Neural progenitor cell (in vitro differentiated cells): ENCODE data around the gene CAPRIN2. TPM values are rescaled to one million over a fixed set of nuclear protein-coding genes. Genes with fewer than 3 reads are reported as not detected.

Experiments
- DNase-seq: peaks from one replicate; pipeline ENCODE4 v3.0.0-alpha.2; 2016; ENCODE audit warnings: low spot score
- H2AFZ ChIP-seq: fragments of 200-600 bp; sonication (generic); replicated peaks from 2 replicates; pipeline ENCODE4 v1.6.1; 2016; ENCODE audit warnings: antibody characterized with exemption
- H3F3A ChIP-seq: fragments of 200-600 bp; sonication (generic); 2 replicates; pipeline ENCODE4 v1.6.1; 2016; ENCODE audit warnings: antibody characterized with exemption, low read depth
- H3K27ac ChIP-seq: fragments of 200-600 bp; sonication (generic); 2 replicates; pipeline ENCODE4 v1.5.1; 2016; ENCODE audit warnings: mild to moderate bottlenecking
- H3K27me3 ChIP-seq: fragments of 200-600 bp; sonication (generic); 2 replicates; pipeline ENCODE4 v1.6.1; 2016; ENCODE audit warnings: mild to moderate bottlenecking, moderate library complexity
- H3K36me3 ChIP-seq: fragments of 200-600 bp; sonication (generic); 2 replicates; pipeline ENCODE4 v1.5.1; 2016
- H3K4me1 ChIP-seq: fragments of 200-600 bp; sonication (generic); 2 replicates; pipeline ENCODE4 v1.6.1; 2016; ENCODE audit warnings: mixed run types
- H3K4me2 ChIP-seq: fragments of 200-600 bp; sonication (generic); 2 replicates; pipeline ENCODE4 v1.6.1; 2016
- H3K4me3 ChIP-seq: fragments of 200-600 bp; sonication (generic); 2 replicates; pipeline ENCODE4 v1.5.1; 2016
- H3K79me2 ChIP-seq: fragments of 200-600 bp; sonication (generic); 2 replicates; pipeline ENCODE4 v1.6.1; 2016; ENCODE audit warnings: low read depth
- H3K9ac ChIP-seq: fragments of 200-600 bp; sonication (generic); 2 replicates; pipeline ENCODE4 v1.6.1; 2016
- H3K9me3 ChIP-seq: fragments of 200-600 bp; sonication (generic); 2 replicates; pipeline ENCODE4 v1.5.1; 2016; ENCODE audit warnings: low read depth
- H4K20me1 ChIP-seq: fragments of 200-600 bp; sonication (generic); 2 replicates; pipeline ENCODE4 v1.6.1; 2016; ENCODE audit warnings: low read depth
- H3K27ac Mint-ChIP-seq: 3 replicates; pipeline ENCODE4 v1.8.0; 2021; ENCODE audit warnings: mixed read lengths
- H3K27me3 Mint-ChIP-seq: 2 replicates; pipeline ENCODE4 v1.8.0; 2022; ENCODE audit warnings: low read depth, mild to moderate bottlenecking, inconsistent platforms, moderate library complexity, mixed read lengths; ENCODE audit not compliant: insufficient read depth
- H3K36me3 Mint-ChIP-seq: 3 replicates; pipeline ENCODE4 v1.8.0; 2021; ENCODE audit warnings: mixed read lengths
- H3K4me1 Mint-ChIP-seq: 3 replicates; pipeline ENCODE4 v1.8.0; 2021; ENCODE audit warnings: mixed read lengths
- H3K4me3 Mint-ChIP-seq: 3 replicates; pipeline ENCODE4 v1.8.0; 2021; ENCODE audit warnings: mild to moderate bottlenecking, moderate library complexity, mixed read lengths
- H3K9me3 Mint-ChIP-seq: 3 replicates; pipeline ENCODE4 v1.8.0; 2020; ENCODE audit warnings: mixed read lengths
- EZH2 ChIP-seq: fragments of 200-600 bp; sonication (generic); IDR thresholded peaks from 2 replicates; pipeline ENCODE4 v1.6.1; 2017; ENCODE audit warnings: antibody characterized with exemption, mild to moderate bottlenecking, moderate library complexity
- EZH2phosphoT487 ChIP-seq: fragments of 200-600 bp; sonication (generic); IDR thresholded peaks from 2 replicates; pipeline ENCODE4 v1.6.1; 2017; ENCODE audit warnings: antibody characterized with exemption
- total RNA-seq: library from RNA; depleted of rRNA; stranded (reverse); fragments of >200 nt; gene quantifications from 2 replicates; pipeline ENCODE4 v1.2.3, GENCODE V29; 2015; ENCODE audit warnings: low replicate concordance
- TF ChIP-seq, protein P1 (sequence below): fragments of 200-600 bp; sonication (generic); IDR thresholded peaks from 2 replicates; pipeline ENCODE4 v1.5.1; 2017; ENCODE audit warnings: antibody characterized with exemption, mild to moderate bottlenecking

The CAPRIN2 gene
- total RNA-seq, 1 donor from 2014 or later, result 53.2 TPM

DNA sequence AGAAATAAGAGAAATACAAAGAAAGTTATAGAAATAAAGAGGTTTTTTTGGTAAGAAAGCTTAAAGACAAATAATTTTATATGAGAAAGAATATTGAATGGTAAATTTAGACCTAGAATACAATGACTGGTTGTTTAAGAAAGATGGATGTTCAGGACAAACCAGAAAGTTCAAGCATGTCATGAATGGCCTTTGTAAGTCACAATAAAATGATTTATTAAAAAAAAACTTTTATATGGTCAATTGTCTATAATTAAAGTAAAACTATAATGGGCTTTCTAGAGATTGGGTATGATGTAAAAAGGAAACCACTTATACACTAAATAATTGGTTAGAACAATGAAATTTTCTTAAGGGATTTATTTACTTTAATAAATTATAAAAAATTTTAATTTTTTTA, 19.8 kb upstream of the CAPRIN2 start:
- DNase-seq, result peak; percentile 16
- H3K9me3 Mint-ChIP-seq, result peaks cover 26% of the 10 kb centered on the region
- no peak overlapping the region for H3K4me3 Mint-ChIP-seq
- no peak overlapping the region for H3K27ac Mint-ChIP-seq
- peaks cover 25% of the 10 kb centered on the region for H3K9me3 ChIP-seq
- H3K4me2 ChIP-seq, result no peak overlapping the region
- H3K36me3 Mint-ChIP-seq, result no peaks in the 10 kb centered on the region
- H3K27me3 ChIP-seq, result no peaks in the 10 kb centered on the region
- peaks cover 7% of the 10 kb centered on the region for H3K36me3 ChIP-seq
- TF ChIP-seq, protein P1, sequence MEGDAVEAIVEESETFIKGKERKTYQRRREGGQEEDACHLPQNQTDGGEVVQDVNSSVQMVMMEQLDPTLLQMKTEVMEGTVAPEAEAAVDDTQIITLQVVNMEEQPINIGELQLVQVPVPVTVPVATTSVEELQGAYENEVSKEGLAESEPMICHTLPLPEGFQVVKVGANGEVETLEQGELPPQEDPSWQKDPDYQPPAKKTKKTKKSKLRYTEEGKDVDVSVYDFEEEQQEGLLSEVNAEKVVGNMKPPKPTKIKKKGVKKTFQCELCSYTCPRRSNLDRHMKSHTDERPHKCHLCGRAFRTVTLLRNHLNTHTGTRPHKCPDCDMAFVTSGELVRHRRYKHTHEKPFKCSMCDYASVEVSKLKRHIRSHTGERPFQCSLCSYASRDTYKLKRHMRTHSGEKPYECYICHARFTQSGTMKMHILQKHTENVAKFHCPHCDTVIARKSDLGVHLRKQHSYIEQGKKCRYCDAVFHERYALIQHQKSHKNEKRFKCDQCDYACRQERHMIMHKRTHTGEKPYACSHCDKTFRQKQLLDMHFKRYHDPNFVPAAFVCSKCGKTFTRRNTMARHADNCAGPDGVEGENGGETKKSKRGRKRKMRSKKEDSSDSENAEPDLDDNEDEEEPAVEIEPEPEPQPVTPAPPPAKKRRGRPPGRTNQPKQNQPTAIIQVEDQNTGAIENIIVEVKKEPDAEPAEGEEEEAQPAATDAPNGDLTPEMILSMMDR, result no peak
- TF ChIP-seq EZH2, result no peak
- TF ChIP-seq EZH2phosphoT487, result no peak
- H4K20me1 ChIP-seq, result no peaks in the 10 kb centered on the region
- no peaks in the 10 kb centered on the region for H3K4me1 ChIP-seq
- no peak overlapping the region for H3K9ac ChIP-seq
- no peak overlapping the region for H3K27ac ChIP-seq
- H2AFZ ChIP-seq, result no peak overlapping the region
- H3K27me3 Mint-ChIP-seq, result no peaks in the 10 kb centered on the region
- H3K79me2 ChIP-seq, result no peaks in the 10 kb centered on the region
- H3K4me3 ChIP-seq, result no peak overlapping the region
- no peaks in the 10 kb centered on the region for H3K4me1 Mint-ChIP-seq
- H3F3A ChIP-seq, result no peaks in the 10 kb centered on the region

DNA sequence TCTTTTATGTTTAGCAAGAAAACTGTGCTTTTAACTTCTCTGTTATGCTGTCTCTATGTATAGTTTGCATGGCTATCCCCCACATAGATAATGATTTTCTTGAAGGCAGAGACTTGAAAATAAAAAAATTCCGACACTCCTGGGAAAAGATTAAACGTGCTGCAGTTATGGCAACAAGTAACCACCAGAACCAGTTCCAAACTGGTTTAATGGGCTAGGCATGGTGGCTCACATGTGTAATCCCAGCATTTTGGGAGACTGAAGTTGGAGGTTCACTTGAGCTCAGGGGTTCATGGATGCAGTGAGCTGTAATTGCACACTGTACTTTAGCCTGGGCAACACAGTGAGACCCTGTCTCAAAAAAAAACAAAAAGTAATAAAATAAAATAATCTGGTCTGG, 15.1 kb upstream of the CAPRIN2 start:
- H3K36me3 ChIP-seq, result no peaks in the 10 kb centered on the region
- no peaks in the 10 kb centered on the region for H3K36me3 Mint-ChIP-seq
- peaks cover 9% of the 10 kb centered on the region for H3K9me3 Mint-ChIP-seq
- no peak overlapping the region for H3K4me2 ChIP-seq
- H3K79me2 ChIP-seq, result no peaks in the 10 kb centered on the region
- peaks cover 8% of the 10 kb centered on the region for H3K9me3 ChIP-seq
- no peak overlapping the region for H2AFZ ChIP-seq
- H3K4me3 Mint-ChIP-seq, result no peak overlapping the region
- DNase-seq, result no peak
- H3K4me3 ChIP-seq, result no peak overlapping the region
- H3F3A ChIP-seq, result no peaks in the 10 kb centered on the region
- H3K4me1 ChIP-seq, result no peaks in the 10 kb centered on the region
- H3K27ac ChIP-seq, result no peak overlapping the region
- H3K4me1 Mint-ChIP-seq, result no peaks in the 10 kb centered on the region
- H3K27ac Mint-ChIP-seq, result no peak overlapping the region
- no peak for TF ChIP-seq EZH2
- TF ChIP-seq, protein P1, result no peak
- no peak for TF ChIP-seq EZH2phosphoT487
- H3K27me3 Mint-ChIP-seq, result no peaks in the 10 kb centered on the region
- H3K9ac ChIP-seq, result no peak overlapping the region
- H3K27me3 ChIP-seq, result no peaks in the 10 kb centered on the region
- no peaks in the 10 kb centered on the region for H4K20me1 ChIP-seq

DNA sequence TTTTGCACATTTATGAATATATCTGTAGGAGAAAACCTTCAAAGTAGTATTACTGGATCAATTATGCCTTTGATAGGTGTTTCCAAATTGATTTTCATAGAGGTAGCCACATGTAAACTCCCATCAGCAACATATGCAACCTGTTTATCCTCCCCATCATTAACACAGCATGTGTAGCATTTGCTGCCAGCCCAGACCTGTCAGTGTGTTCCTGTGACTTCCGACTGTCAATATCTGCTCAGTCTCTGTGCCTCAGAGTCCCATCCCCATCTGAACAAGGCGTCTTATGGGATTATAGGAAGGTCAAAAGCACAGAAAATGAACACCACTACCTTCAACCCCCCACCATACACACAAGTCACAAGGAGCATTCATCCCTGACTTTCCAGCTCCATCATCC, 9.5 kb upstream of the CAPRIN2 start:
- Histone ChIP-seq H3K36me3 (no peaks in the 10 kb centered on the region), H3K4me2 (no peak overlapping the region), H3K4me3 (no peak overlapping the region), H3K27me3 (no peaks in the 10 kb centered on the region), H3K4me1 (no peaks in the 10 kb centered on the region), H3K27ac (no peak overlapping the region), H3K9me3 (no peaks in the 10 kb centered on the region), H3K9ac (no peak overlapping the region), H4K20me1 (no peaks in the 10 kb centered on the region), H2AFZ (no peak overlapping the region), H3F3A (no peaks in the 10 kb centered on the region), H3K79me2 (no peaks in the 10 kb centered on the region)
- no peak overlapping the region for H3K4me3 Mint-ChIP-seq
- H3K27ac Mint-ChIP-seq, result no peak overlapping the region
- no peaks in the 10 kb centered on the region for H3K36me3 Mint-ChIP-seq
- no peaks in the 10 kb centered on the region for H3K4me1 Mint-ChIP-seq
- no peak for DNase-seq
- no peaks in the 10 kb centered on the region for H3K27me3 Mint-ChIP-seq
- TF ChIP-seq EZH2phosphoT487 (no peak), EZH2 (no peak)
- TF ChIP-seq, protein P1, result no peak
- H3K9me3 Mint-ChIP-seq, result peaks cover 2% of the 10 kb centered on the region

DNA sequence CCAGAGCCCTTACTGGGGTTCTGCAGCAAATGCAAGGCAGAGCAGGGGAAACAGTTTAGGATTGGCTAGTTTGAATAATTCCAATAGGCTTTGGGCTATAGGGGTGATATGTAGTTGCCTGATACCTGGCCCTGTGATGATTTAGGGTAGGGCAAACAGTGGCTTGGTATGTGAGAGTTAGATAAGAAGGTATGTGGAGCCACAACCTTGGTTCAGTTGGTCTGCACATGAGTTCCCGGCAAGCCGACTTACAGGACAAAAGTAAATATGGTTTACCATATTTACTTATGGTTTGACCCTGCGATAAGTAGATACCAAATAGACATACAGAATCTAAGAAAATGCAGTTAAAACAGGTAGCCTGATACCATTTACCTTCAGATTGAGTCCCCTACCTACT, 8.3 kb upstream of the CAPRIN2 start:
- H3K27ac Mint-ChIP-seq, result no peak overlapping the region
- H3K9me3 Mint-ChIP-seq, result peaks cover 2% of the 10 kb centered on the region
- Histone ChIP-seq H3K4me1 (no peaks in the 10 kb centered on the region), H2AFZ (no peak overlapping the region), H4K20me1 (no peaks in the 10 kb centered on the region), H3F3A (no peaks in the 10 kb centered on the region), H3K9me3 (no peaks in the 10 kb centered on the region), H3K4me3 (no peak overlapping the region), H3K27me3 (no peaks in the 10 kb centered on the region), H3K4me2 (no peak overlapping the region), H3K36me3 (no peaks in the 10 kb centered on the region), H3K79me2 (no peaks in the 10 kb centered on the region), H3K27ac (no peak overlapping the region), H3K9ac (no peak overlapping the region)
- no peak for TF ChIP-seq EZH2
- TF ChIP-seq, protein P1, result no peak
- TF ChIP-seq EZH2phosphoT487, result no peak
- no peaks in the 10 kb centered on the region for H3K36me3 Mint-ChIP-seq
- no peak overlapping the region for H3K4me3 Mint-ChIP-seq
- no peak for DNase-seq
- no peaks in the 10 kb centered on the region for H3K27me3 Mint-ChIP-seq
- no peaks in the 10 kb centered on the region for H3K4me1 Mint-ChIP-seq
